Right renal pelvis (tissue), 4 donors: ENCODE results near the gene PTPN2. TPM values are rescaled to one million over a fixed set of nuclear protein-coding genes. Genes with fewer than 3 reads are reported as not detected.

Source experiments
- DNase-seq, 4 donors: peaks; one replicate each; pipeline ENCODE4 v3.0.0-alpha.2; 2013; ENCODE audit warnings: low read depth in 4 of 4, low spot score in 3 of 4, missing footprints in 1 of 4
- polyA plus RNA-seq, 4 donors: library from polyadenylated mRNA; unstranded; fragments of 120-200 nt; gene quantifications; one replicate each; pipeline ENCODE4 v1.2.1, GENCODE V29; 2013; ENCODE audit not compliant: insufficient read length in 4 of 4

PTPN2 gene
- polyA plus RNA-seq, 4 donors = 40.7 to 58.1 (median 51.2) TPM

DNA sequence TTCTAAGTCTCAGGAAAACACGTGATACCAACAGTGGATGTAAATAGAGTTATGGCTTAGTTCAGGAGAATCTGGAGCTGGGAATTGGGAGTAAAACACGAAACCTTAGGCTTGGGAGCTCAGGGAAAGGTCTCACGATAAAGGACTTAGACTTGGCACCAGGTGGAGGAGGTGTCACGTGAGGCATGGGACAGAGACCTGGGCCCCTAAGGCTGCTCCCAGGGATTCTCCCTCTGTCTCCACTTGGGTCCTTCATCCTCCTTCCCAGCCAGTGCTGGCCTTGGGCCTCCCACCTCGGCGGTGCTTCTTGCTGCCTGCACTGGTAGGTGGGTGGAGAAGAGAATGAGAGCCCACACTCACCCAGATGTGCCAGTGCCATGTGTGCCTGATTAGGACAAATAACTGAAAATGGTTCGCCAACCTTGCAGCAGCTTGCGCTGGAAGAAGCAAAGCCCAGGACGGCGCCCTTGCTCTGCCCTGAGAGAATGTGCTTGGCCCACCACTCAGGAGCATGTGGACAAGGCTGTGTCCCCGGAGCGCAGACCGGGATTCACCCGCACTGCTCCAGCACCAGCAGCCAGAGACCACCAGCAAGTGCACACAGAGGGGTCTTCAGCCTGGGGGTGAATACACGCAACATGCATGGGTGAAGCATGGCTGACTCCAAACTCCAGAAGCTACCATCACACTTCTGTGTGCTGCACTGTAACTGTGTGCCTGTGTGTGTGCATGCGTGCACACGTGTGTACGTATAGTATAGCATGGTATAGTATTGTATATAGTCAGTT, 133.1 kb downstream of the PTPN2 start:
- DNase-seq = no peak

DNA sequence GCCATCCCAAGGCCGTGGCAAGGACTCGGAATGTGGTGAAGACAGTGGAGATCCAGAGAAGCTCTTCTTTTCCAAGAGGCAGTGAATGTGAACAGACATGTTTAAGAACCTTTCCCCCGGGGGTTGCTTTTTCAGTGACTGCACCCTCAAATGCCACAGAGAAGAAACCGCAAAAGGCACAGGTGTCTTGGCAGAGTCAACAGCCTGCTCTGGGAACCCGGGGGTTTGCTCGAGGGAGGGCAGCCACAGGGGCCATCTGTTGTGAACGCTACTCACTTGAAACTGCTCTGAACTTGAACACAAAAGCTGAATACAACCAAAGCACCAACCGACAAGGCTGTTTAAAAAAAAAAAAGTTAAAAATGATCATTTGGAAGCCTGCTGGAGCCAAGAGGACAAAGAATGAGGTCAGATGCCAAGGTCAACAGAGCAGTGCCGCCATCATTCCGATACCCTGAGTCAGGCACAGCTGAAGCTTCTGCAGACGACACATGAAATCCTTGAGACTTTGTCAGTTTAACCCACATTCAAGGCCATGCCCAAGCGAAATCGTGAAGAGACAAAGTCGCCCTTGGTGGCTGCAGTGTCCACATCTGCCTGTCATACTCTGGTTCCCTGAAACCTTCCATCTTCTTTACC, 133.8 kb downstream of the PTPN2 start:
- no peak for DNase-seq

DNA sequence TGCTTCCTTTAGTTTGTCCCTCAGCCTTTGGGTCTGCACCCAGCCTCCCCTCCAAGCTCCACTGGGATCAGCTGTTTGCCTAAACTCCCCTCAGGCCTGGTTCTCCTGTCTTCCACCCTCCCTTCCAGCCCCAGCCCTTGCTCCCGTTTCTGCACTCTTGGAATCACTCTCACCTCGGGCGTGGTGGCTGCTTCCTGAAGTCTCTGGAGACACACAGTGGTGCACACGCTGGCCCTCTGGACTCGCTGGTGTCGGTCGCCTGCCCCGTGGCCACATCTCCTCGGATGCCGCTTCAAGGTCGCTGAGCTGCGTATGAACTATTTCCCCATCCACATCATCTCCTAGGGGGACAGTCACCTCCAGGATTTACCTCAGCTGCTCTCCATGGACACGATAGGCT, 134.9 kb downstream of the PTPN2 start:
- DNase-seq = no peak

DNA sequence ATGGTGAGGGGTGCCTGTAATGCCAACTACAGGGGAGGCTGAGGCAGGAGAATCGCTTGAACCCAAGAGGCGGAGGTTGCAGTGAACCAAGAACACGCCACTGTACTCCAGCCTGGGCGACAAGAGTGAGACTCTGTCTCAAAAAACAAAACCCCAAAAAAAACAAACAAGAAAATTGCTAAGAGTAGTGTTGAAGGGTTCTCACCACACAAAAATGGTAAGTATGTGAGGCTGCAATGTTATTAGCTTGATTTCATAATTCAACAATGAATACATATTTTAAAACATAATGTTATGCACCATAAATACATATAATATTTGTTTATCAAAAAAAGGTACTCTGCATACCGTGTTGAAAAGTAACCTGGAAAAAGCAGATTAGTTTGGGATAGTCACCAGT, 135.4 kb downstream of the PTPN2 start:
- DNase-seq = no peak

DNA sequence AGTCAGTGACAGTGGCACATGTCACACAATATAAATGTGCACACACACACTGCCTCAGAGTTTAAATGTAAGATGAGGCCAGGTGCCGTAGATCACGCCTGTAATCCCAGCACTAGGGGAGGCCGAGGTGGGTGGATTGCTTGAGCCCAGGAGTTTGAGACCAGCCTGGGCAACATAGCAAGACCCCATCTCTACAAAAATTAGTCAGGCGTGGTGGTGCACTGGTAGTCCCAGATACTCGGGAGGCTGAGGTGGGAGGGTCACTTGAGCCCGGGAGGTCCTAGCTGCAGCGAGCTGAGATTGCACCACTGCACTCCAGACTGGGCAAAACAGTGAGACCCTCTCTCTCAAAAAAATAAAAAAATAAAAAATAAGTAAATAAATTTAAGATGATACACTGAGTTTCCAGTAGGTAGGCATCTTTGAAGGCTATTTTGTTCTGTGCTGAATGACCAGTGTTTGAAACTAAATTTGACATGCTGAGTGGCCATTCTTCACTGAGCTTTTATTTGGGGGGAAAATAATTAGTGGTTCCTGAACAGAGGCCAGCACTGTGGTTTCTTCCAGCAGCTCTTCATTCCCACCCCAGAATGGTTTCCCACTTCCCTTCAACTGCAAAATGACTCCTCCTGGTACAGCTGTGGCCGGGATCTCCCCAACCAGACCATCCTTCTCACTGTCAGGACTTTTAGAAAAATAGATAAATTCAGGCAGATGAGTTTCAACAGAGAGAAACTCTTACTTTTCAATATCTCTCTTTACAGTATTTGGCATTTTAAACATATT, 136.3 kb downstream of the PTPN2 start:
- DNase-seq = no peak

DNA sequence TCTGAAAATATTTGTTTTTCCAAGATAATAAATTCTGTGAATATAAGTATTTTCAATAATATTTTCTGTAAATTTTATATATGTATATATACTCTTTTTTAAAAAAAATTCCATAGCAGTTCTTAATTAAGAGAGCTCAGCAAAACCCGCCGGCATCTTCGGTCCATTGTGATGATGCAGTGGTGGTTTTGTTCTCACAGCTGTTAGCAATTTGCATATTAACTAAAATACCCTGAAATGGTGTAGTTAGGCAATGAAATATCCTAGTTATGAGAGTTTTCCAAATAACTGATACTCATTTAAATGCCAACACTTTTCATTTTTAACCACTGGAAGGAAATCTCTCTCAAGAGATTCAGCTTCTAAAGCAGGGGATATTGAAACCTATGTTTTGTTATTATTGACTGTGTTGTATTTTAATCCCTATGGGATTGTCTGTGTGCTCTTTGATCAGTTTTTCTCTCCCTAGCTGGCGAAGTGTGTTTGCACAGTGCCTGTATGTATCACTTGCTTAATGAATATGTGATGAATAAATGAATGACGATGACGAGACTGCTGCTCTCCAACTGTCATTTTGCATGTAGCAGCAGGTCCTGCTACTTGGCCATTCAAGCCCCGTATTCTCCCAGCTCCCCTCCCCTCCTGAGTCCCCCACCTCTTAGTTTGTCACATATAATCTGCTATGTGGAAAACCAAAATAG, 138.8 kb downstream of the PTPN2 start:
- no peak for DNase-seq

DNA sequence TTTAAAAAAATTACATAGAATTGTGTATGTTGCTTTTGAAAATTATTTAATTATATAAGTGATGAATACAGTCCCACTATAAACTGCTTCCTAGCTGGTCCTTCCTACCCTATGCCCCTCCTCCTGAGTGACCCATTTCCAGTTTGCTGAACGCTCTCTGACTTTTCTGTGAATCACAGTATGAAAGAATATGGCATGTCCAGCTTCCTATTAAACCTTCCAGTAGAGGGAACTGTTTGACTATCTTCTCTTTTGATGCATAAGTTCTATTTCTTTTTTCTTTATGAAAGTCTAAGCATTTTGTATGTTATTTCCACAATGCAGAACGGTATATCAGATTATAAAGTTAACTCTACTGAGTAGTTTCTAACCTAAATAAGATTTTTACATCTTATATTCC, 139.9 kb downstream of the PTPN2 start:
- peak in 3 of 4 donors; percentile 3 to 12 (median 11) for DNase-seq

DNA sequence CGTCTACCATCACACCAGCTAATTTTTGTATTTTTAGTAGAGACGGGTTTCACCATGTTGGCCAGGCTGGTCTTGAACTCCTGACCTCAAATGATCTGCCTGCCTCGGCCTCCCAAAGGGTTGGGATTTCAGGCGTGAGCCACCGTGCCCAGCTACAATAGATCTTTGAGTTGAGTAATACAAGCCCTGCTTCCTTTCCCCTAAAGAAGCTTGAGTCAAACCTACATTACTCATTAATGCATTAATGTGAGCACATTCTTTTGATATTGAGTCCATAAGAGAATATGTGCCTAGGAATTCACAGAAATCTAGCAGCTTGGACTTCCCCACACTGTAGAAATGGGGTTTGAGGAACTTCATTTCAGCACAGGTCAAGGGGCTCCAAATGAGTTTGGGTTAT, 141.6 kb downstream of the PTPN2 start:
- DNase-seq = no peak

Other genes with a start within 250 kb of the PTPN2 start
- 10 to 100 TPM; 29.1 to 35.1 (median 33.7) TPM for gene SPIRE1, start 226.1 kb downstream of the PTPN2 start, polyA plus RNA-seq
- gene CEP76, start 181.5 kb downstream of the PTPN2 start, polyA plus RNA-seq = 10 to 100 TPM in 2 of 4 donors, 1 to 10 TPM in 2; 9.3 to 11.4 (median 10.0) TPM
- gene PSMG2, start 181.2 kb downstream of the PTPN2 start, polyA plus RNA-seq = 10 to 100 TPM; 75.6 to 94.4 (median 83.2) TPM
- 10 to 100 TPM; 34.6 to 43.6 (median 42.6) TPM for gene SEH1L, start 63.8 kb upstream of the PTPN2 start, polyA plus RNA-seq
- gene CEP192, start 107.1 kb upstream of the PTPN2 start, polyA plus RNA-seq = 10 to 100 TPM; 32.0 to 57.3 (median 38.1) TPM